Tibial nerve (tissue), 4 donors: ENCODE data around the gene EEPD1. TPM values are rescaled to one million over a fixed set of nuclear protein-coding genes. Genes with fewer than 3 reads are reported as not detected.

Experiments
- DNase-seq, 2 donors: peaks; one replicate each; pipeline ENCODE4 v3.0.0-alpha.2; 2019; ENCODE audit warnings: low spot score in 2 of 2
- H3K27ac ChIP-seq, 4 donors: fragments of 200-600 bp; sonication (generic) in 3 of 4; one replicate each; pipeline ENCODE4 v1.5.1; 2017 to 2019; ENCODE audit warnings: mild to moderate bottlenecking in 1 of 4
- H3K27me3 ChIP-seq, 2 donors: fragments of 200-600 bp; sonication (generic) in 1 of 2; one replicate each; pipeline versions ENCODE4 v1.5.1 to v1.6.0; 2017 to 2019
- H3K36me3 ChIP-seq, 3 donors: fragments of 200-600 bp; sonication (generic); one replicate each; pipeline ENCODE4 v1.5.1; 2018 to 2019
- H3K4me1 ChIP-seq, 4 donors: fragments of 200-600 bp; sonication (generic) in 3 of 4; one replicate each; pipeline ENCODE4 v1.5.1; 2017 to 2019
- H3K4me3 ChIP-seq, 4 donors: fragments of 200-600 bp; sonication (generic) in 3 of 4; one replicate each; pipeline ENCODE4 v1.5.1; 2017 to 2019; ENCODE audit warnings: mild to moderate bottlenecking in 1 of 4, moderate library complexity in 1 of 4
- H3K9me3 ChIP-seq, 4 donors: fragments of 200-600 bp; sonication (generic) in 3 of 4; one replicate each; pipeline ENCODE4 v1.5.1; 2017 to 2019
- CTCF ChIP-seq, 5 experiments: fragments of 200-600 bp in 3 of 5; fragments of 450-650 bp in 2 of 5; sonication (generic) in 3 of 5; IDR thresholded peaks; one replicate each; pipeline ENCODE4 v1.5.1; 2016 to 2019; ENCODE audit warnings: antibody characterized with exemption in 5 of 5, mild to moderate bottlenecking in 3 of 5, moderate library complexity in 2 of 5
- EP300 ChIP-seq, 2 donors: sonication (generic); formaldehyde crosslinking; IDR thresholded peaks; one replicate each; pipeline ENCODE4 v1.6.1; 2017; ENCODE audit warnings: antibody characterized with exemption in 2 of 2, mild to moderate bottlenecking in 1 of 2
- POLR2A ChIP-seq, 2 donors: fragments of 450-650 bp; IDR thresholded peaks; one replicate each; pipeline ENCODE4 v1.6.1; 2017; ENCODE audit warnings: antibody characterized with exemption in 2 of 2, mild to moderate bottlenecking in 2 of 2, moderate library complexity in 2 of 2
- WGBS, 2 donors: methylation state at CpG; one replicate each; pipeline ENCODE4 v1.1.5; 2018; 5-methylcytosine and 5-hydroxymethylcytosine counted together
- total RNA-seq, 4 donors: library from RNA; depleted of rRNA; stranded (reverse); fragments of >200 nt; gene quantifications; one replicate each; pipeline ENCODE4 v1.1.0, GENCODE V29; 2016

Gene EEPD1
- total RNA-seq, 4 donors from 2014 or later = 9.0 to 18.0 (median 16.5) TPM

GRCh38 chr7:36289833-36290661 is 137.0 kb downstream of the EEPD1 start:
- peaks cover 0 to 42% (median 22%) of the 10 kb centered on the region in 4 donors for H3K4me1 ChIP-seq
- no peak for DNase-seq
- no peak overlapping the region for H3K4me3 ChIP-seq
- H3K9me3 ChIP-seq = no peaks in the 10 kb centered on the region
- H3K27me3 ChIP-seq = no peaks in the 10 kb centered on the region
- TF ChIP-seq POLR2A (IDR thresholded peaks at IDR 0.05) = no peak
- peak overlapping the region in 1 of 4 donors; percentile 34 for H3K27ac ChIP-seq
- H3K36me3 ChIP-seq = peaks cover 0 to 4% (median 0%) of the 10 kb centered on the region in 3 donors
- 71 to 83% methylated on average over 7 of the region's 7 CpGs for WGBS, 2 donors

GRCh38 chr7:36291387-36292316 is 138.6 kb downstream of the EEPD1 start:
- WGBS, 2 donors = 14 to 18% methylated on average over 18 of the region's 18 CpGs
- TF ChIP-seq POLR2A (IDR thresholded peaks at IDR 0.05) (no peak), EP300 (IDR thresholded peaks at IDR 0.05) (peak in 1 of 2 donors; percentile 61), CTCF (IDR thresholded peaks at IDR 0.05) (peak; percentile 90 to 98 (median 97))
- peaks cover 0 to 30% (median 16%) of the 10 kb centered on the region in 4 donors for H3K4me1 ChIP-seq
- H3K27me3 ChIP-seq = no peaks in the 10 kb centered on the region
- H3K36me3 ChIP-seq = peaks cover 0 to 4% (median 0%) of the 10 kb centered on the region in 3 donors
- peak overlapping the region; percentile 70 to 91 (median 77) for H3K27ac ChIP-seq
- peak overlapping the region; percentile 12 to 52 (median 24) for H3K4me3 ChIP-seq
- peak; percentile 82 to 93 for DNase-seq
- no peaks in the 10 kb centered on the region for H3K9me3 ChIP-seq

- H3K27ac ChIP-seq = no peak overlapping the region
Observed at GRCh38 chr7:36295090-36295489, 142.0 kb downstream of the EEPD1 start.

GRCh38 chr7:36296284-36296683 is 143.2 kb downstream of the EEPD1 start:
- Histone ChIP-seq H3K27me3 (no peaks in the 10 kb centered on the region), H3K9me3 (no peaks in the 10 kb centered on the region)

More at GRCh38 chr7:36295090-36295489, 142.0 kb downstream of the EEPD1 start:
- Histone ChIP-seq H3K27me3 (no peaks in the 10 kb centered on the region), H3K4me1 (peaks cover 0 to 19% (median 11%) of the 10 kb centered on the region in 4 donors), H3K4me3 (no peak overlapping the region), H3K36me3 (peaks cover 0 to 6% (median 0%) of the 10 kb centered on the region in 3 donors), H3K9me3 (no peaks in the 10 kb centered on the region)
- TF ChIP-seq EP300 (IDR thresholded peaks at IDR 0.05) (no peak), CTCF (IDR thresholded peaks at IDR 0.05) (no peak), POLR2A (IDR thresholded peaks at IDR 0.05) (no peak)
- 85 to 86% methylated on average over 5 of the region's 5 CpGs for WGBS, 2 donors
- no peak for DNase-seq

More at GRCh38 chr7:36296284-36296683, 143.2 kb downstream of the EEPD1 start:
- Histone ChIP-seq H3K36me3 (peaks cover 0 to 6% (median 0%) of the 10 kb centered on the region in 3 donors), H3K4me1 (peaks cover 0 to 26% (median 14%) of the 10 kb centered on the region in 4 donors), H3K27ac (no peak overlapping the region), H3K4me3 (no peak overlapping the region)
- WGBS, 2 donors = 88 to 96% methylated on average over 1 of the region's 1 CpG
- TF ChIP-seq POLR2A (IDR thresholded peaks at IDR 0.05) (no peak), EP300 (IDR thresholded peaks at IDR 0.05) (no peak), CTCF (IDR thresholded peaks at IDR 0.05) (no peak)
- no peak for DNase-seq
